ENCODE results near the gene MSANTD1. TPM values are rescaled to one million over a fixed set of nuclear protein-coding genes. Genes with fewer than 3 reads are reported as not detected.

The MSANTD1 gene
- polyA plus RNA-seq, 1 donor from 2014 or later: 12.7 TPM

GRCh38 chr4:3200423-3201090, 48.4 kb upstream of the MSANTD1 start:
- Histone ChIP-seq H2AFZ (ENCODE audit: low read depth, low read length) (no peak overlapping the region), H3K9me3 (ENCODE audit: low read length) (no peaks in the 10 kb centered on the region), H3K79me2 (replicated peaks; ENCODE audit: insufficient read depth, low read length) (no peaks in the 10 kb centered on the region), H4K20me1 (ENCODE audit: insufficient read depth) (no peaks in the 10 kb centered on the region), H3K4me2 (ENCODE audit: low read length) (no peak overlapping the region), H3K9me2 (ENCODE audit: insufficient read depth, low read length) (no peaks in the 10 kb centered on the region), H3K27ac (ENCODE audit: low read length) (peak overlapping the region; percentile 38), H3K9ac (ENCODE audit: low read length) (no peak overlapping the region), H3K36me3 (ENCODE audit: insufficient read depth, low read length) (no peaks in the 10 kb centered on the region), H3K27me3 (ENCODE audit: insufficient read depth, low read depth, low read length) (no peaks in the 10 kb centered on the region), H3F3A (ENCODE audit: insufficient read depth, low read length, poor library complexity, severe bottlenecking) (no peaks in the 10 kb centered on the region), H3K4me3 (ENCODE audit: low read length) (no peak overlapping the region)
- no peak for TF ChIP-seq EZH2 (IDR thresholded peaks at IDR 0.05; ENCODE audit: borderline replicate concordance, insufficient read depth, low read length, poor library complexity, severe bottlenecking)
- TF ChIP-seq CTCF (IDR thresholded peaks at IDR 0.05; ENCODE audit: poor library complexity, severe bottlenecking): no peak
- no peak for TF ChIP-seq POLR2AphosphoS5 (IDR thresholded peaks at IDR 0.05)

GRCh38 chr4:3201718-3202702, 46.9 kb upstream of the MSANTD1 start:
- Histone ChIP-seq H3K4me3 (ENCODE audit: low read length) (no peak overlapping the region), H3F3A (ENCODE audit: insufficient read depth, low read length, poor library complexity, severe bottlenecking) (no peaks in the 10 kb centered on the region), H4K20me1 (ENCODE audit: insufficient read depth) (no peaks in the 10 kb centered on the region), H3K9ac (ENCODE audit: low read length) (no peak overlapping the region), H3K27ac (ENCODE audit: low read length) (peak overlapping the region; percentile 43), H3K9me2 (ENCODE audit: insufficient read depth, low read length) (no peaks in the 10 kb centered on the region), H3K9me3 (ENCODE audit: low read length) (no peaks in the 10 kb centered on the region), H2AFZ (ENCODE audit: low read depth, low read length) (no peak overlapping the region), H3K79me2 (replicated peaks; ENCODE audit: insufficient read depth, low read length) (no peaks in the 10 kb centered on the region), H3K36me3 (ENCODE audit: insufficient read depth, low read length) (no peaks in the 10 kb centered on the region), H3K4me2 (ENCODE audit: low read length) (no peak overlapping the region), H3K27me3 (ENCODE audit: insufficient read depth, low read depth, low read length) (no peaks in the 10 kb centered on the region)
- no peak for TF ChIP-seq MXI1 (conservative IDR thresholded peaks at IDR 0.05; ENCODE audit: poor library complexity, severe bottlenecking)
- TF ChIP-seq CTCF (IDR thresholded peaks at IDR 0.05; ENCODE audit: poor library complexity, severe bottlenecking): no peak
- TF ChIP-seq POLR2AphosphoS5 (IDR thresholded peaks at IDR 0.05): no peak
- TF ChIP-seq REST (IDR thresholded peaks at IDR 0.05; ENCODE audit: borderline replicate concordance): no peak
- no peak for TF ChIP-seq SMC3 (conservative IDR thresholded peaks at IDR 0.05; ENCODE audit: poor library complexity)
- TF ChIP-seq EZH2 (IDR thresholded peaks at IDR 0.05; ENCODE audit: borderline replicate concordance, insufficient read depth, low read length, poor library complexity, severe bottlenecking): no peak
- TF ChIP-seq EP300 (conservative IDR thresholded peaks at IDR 0.05; ENCODE audit: poor library complexity, severe bottlenecking): no peak
- no peak for TF ChIP-seq TAF1 (IDR thresholded peaks at IDR 0.05; ENCODE audit: low read depth)
- TF ChIP-seq RAD21 (conservative IDR thresholded peaks at IDR 0.05): no peak

All from neural cell (in vitro differentiated cells).